Neutrophil (primary cell): ENCODE results near the gene SYT12.

Experiments used
- H3K27ac ChIP-seq: fragments of 200-600 bp; sonication (generic); 2 replicates; pipeline ENCODE4 v1.5.1; 2016; ENCODE audit warnings: mild to moderate bottlenecking, moderate library complexity
- H3K27me3 ChIP-seq: fragments of 200-600 bp; sonication (generic); 2 replicates; pipeline ENCODE4 v1.6.0; 2016; ENCODE audit warnings: mild to moderate bottlenecking
- H3K36me3 ChIP-seq: fragments of 200-600 bp; sonication (generic); 2 replicates; pipeline ENCODE4 v1.5.1; 2017
- H3K4me1 ChIP-seq, 2 experiments: fragments of 200-600 bp in 1 of 2; sonication (generic) in 1 of 2; 1 replicate in 1 of 2; 2 replicates in 1 of 2; pipeline versions ENCODE4 v1.5.1 to v1.6.1; 2013 to 2016; ENCODE audit warnings: low read depth in 1 of 2, low read length in 1 of 2, mild to moderate bottlenecking in 1 of 2, moderate library complexity in 1 of 2; ENCODE audit not compliant: control insufficient read depth in 1 of 2, insufficient read depth in 1 of 2
- H3K4me3 ChIP-seq, 2 experiments: fragments of 200-600 bp in 1 of 2; sonication (generic) in 1 of 2; 1 replicate in 1 of 2; 2 replicates in 1 of 2; pipeline ENCODE4 v1.5.1; 2013 to 2016; ENCODE audit warnings: low read depth in 1 of 2, low read length in 1 of 2, mild to moderate bottlenecking in 1 of 2, moderate library complexity in 1 of 2
- H3K9me3 ChIP-seq: fragments of 200-600 bp; sonication (generic); 2 replicates; pipeline ENCODE4 v1.5.1; 2016
- CTCF ChIP-seq: fragments of 200-600 bp; sonication (generic); IDR thresholded peaks from 2 replicates; pipeline ENCODE4 v1.5.1; 2016; ENCODE audit warnings: antibody characterized with exemption

The SYT12 gene

GRCh38 chr11:66976028-66976467 lies 46.9 kb upstream of the SYT12 start:
- H3K4me3 ChIP-seq, result no peak overlapping the region
- no peak overlapping the region for H3K27ac ChIP-seq
- TF ChIP-seq CTCF, result no peak
- no peaks in the 10 kb centered on the region for H3K36me3 ChIP-seq
- H3K27me3 ChIP-seq, result peaks cover 11% of the 10 kb centered on the region
- H3K4me1 ChIP-seq, result no peaks in the 10 kb centered on the region
- no peaks in the 10 kb centered on the region for H3K9me3 ChIP-seq

DNA sequence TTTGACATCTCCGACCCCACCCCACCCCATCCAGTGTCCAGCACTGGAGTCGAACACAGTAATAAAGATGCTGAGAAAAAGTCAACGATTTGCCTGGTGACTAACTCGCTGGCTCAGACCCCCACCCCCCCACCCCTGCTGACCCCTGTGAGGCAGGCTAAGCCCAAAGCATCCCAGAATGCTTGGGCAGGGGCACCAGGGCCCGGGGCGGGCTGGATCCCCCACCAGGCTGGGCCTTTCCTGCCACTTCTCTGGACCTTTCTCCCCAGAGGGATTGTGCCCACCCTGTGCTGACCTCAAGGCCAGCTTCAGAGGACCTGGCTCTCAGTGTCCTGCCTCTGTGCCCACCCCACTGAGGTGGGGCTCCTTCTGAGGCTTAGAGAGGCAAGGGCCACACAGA lies 46.0 kb upstream of the SYT12 start:
- Histone ChIP-seq H3K4me3 (no peak overlapping the region), H3K4me1 (no peaks in the 10 kb centered on the region), H3K27ac (no peak overlapping the region), H3K9me3 (no peaks in the 10 kb centered on the region), H3K27me3 (peaks cover 13% of the 10 kb centered on the region), H3K36me3 (no peaks in the 10 kb centered on the region)
- TF ChIP-seq CTCF, result no peak

- no peaks in the 10 kb centered on the region for H3K36me3 ChIP-seq
- no peak overlapping the region for H3K27ac ChIP-seq
- no peak for TF ChIP-seq CTCF
- no peak overlapping the region for H3K4me3 ChIP-seq
- H3K4me1 ChIP-seq, result no peaks in the 10 kb centered on the region
- no peaks in the 10 kb centered on the region for H3K9me3 ChIP-seq
- H3K27me3 ChIP-seq, result peaks cover 26% of the 10 kb centered on the region
Measured at GRCh38 chr11:66978229-66978628, 44.7 kb upstream of the SYT12 start.

- Histone ChIP-seq H3K4me3 (no peak overlapping the region), H3K27ac (no peak overlapping the region), H3K36me3 (no peaks in the 10 kb centered on the region), H3K27me3 (peaks cover 31% of the 10 kb centered on the region), H3K9me3 (no peaks in the 10 kb centered on the region), H3K4me1 (no peaks in the 10 kb centered on the region)
- TF ChIP-seq CTCF, result no peak
Measured at GRCh38 chr11:66978717-66979116, 44.2 kb upstream of the SYT12 start.

- no peaks in the 10 kb centered on the region for H3K4me1 ChIP-seq
- no peak overlapping the region for H3K27ac ChIP-seq
- no peaks in the 10 kb centered on the region for H3K9me3 ChIP-seq
- no peaks in the 10 kb centered on the region for H3K36me3 ChIP-seq
- H3K4me3 ChIP-seq, result no peak overlapping the region
- TF ChIP-seq CTCF, result no peak
- peaks cover 38% of the 10 kb centered on the region for H3K27me3 ChIP-seq
Measured at GRCh38 chr11:66979336-66979980, 43.5 kb upstream of the SYT12 start.
